Right kidney (tissue), 1 donor: ENCODE measurements around the gene NXPH1.

Experiments used
- DNase-seq: peaks from one replicate; pipeline ENCODE4 v3.0.0-alpha.2; 2016

The NXPH1 gene

DNA sequence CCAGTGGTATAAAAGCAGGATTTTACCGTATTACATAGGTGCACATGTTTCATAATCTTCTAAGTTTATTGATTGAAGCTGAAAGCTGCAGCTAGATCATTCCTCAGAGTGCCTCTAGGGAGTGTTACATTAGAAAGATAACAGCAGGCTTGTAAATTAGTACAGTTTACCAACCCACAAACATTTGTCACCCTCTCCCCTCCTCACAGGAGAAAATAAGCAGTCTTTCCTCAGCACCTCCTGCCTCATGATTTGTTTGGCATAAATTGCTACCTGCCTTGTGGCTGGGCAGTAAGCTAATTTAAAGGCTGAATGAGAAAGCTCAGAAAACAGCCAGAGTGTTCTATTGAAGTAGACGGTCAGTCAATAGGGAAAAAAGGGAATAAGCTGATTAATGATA is 74.2 kb downstream of the NXPH1 start:
- DNase-seq, result no peak

DNA sequence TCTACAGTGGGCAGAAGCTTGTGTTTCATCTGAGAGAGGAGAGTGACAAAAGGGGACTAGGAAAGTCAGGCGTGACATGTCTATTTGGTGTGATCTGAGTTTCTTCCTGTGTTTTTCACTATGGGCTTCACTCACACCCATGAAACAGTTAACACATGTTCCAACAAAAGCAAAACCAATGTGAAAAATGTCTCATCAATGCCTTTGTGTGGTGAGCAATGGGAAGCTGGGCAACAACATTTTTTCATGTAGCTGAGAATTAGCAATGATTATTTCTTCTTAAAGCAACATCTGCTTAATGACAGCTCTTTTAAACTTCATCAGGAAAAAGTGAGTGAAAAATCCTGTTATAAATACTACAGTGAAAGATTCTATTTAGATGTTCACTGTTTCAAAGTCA is 76.2 kb downstream of the NXPH1 start:
- no peak for DNase-seq

DNA sequence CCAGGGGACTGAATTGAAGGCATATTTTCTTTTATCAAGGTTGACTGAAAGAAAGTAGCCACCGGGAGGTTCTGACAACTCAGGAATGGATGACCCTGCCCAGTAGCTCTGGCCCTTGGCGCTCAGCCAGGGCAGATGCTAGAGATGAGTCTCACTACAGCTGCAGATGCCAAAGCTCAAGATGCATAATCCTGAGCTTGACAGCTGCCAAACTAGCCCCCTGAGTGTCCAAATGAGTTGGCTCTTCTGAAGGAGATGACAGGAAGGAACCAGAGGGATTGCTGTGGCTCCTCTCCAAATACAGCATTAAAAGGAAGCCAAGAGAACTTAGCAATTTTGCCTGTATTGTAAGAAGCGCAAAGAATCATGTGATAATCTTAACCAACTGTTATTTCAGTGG is 78.4 kb downstream of the NXPH1 start:
- DNase-seq, result no peak

DNA sequence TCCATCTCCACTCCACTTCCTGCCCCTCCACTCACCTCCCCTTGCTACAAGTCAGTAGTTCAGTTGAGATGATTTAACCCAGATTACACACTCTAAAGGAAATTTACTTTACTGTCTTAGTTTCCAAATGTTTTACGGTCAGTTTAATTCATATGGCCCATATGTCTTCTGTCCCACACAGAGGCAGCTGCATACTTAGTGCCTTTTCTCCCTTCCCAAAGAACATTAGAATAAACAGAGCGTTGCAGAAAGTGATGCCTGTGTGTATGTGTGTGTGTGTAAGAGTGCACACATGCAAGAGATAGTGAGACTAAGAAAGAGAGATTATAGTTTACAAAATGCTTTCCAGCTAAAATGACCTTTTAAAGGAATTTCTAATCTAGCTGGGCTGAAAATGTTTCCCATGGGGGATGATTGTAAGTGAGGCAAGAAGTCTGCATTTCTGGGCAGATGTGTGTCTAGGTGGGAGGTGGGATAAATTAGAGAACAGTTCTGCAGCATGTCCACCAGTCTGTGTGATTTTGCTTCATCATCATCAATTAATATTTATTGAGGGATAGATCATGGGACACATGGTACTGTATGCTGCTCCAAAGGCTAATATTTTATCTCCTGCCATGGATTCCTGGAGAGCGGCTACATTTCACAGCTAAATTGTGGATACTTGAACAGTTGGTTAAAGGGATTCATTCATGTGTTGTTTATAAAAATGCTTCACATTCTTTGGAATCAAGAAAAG is 81.5 kb downstream of the NXPH1 start:
- DNase-seq, result peak; percentile 10

DNA sequence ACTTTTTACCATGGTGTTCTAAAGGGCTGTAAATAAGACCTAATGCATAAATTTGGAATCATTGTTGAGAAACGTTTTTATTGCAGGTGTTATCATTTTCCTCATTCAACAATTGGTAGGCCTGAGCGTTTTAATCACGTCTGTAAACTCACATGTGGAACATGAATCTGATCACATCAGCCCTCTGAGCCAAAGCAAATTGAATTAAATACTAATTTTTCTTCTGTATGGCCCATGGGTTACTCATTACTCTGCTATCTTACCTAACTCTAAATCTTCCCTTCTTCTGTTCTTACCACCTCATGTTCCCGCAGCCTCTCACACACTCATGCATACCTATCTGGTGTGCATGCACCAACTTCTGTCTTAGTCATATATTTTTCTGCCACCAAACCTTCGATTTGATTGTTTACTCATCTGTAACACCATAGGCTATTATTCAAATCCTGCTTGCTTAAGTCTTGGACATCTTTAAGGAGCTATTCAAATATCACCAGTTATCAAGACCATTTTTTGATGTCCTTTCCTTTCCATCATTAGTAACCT is 82.3 kb downstream of the NXPH1 start:
- DNase-seq, result no peak

DNA sequence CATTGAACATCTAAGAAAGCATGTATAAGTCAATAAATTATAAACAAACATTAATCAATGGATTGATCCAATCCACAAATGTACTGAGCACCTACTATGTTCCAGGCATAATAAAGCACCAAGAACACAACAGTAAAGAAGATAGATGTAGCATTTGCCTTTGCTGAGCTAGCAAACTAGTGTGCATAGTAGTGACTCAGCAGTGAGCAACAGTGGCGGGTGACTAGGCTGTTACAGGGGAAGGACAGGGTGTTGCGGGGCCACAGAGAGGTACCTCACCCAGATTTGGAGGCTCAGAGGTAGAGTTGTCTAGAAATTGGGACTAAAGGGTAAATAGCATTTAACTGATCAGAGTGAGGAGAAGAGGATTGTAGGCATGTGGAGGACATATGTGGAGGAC is 83.6 kb downstream of the NXPH1 start:
- DNase-seq, result no peak

DNA sequence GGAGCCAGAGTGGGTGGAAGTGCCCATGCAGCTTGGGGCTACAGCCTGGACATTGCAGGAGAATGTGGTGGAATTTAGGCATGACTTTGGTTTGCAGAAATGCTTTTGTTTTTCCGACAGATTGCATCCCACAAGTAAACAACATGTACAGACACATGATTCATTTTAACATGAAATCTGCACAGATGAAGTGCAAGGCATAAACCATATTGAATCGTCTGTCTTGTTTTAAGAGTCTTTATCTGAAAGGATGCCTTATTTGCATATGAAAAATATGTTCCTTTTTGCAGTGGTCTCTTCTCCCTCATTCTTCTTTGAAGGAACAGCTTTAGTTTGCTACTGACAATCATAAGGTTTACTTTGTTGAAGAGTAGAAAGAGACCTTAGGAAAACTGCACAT is 94.9 kb downstream of the NXPH1 start:
- no peak for DNase-seq

DNA sequence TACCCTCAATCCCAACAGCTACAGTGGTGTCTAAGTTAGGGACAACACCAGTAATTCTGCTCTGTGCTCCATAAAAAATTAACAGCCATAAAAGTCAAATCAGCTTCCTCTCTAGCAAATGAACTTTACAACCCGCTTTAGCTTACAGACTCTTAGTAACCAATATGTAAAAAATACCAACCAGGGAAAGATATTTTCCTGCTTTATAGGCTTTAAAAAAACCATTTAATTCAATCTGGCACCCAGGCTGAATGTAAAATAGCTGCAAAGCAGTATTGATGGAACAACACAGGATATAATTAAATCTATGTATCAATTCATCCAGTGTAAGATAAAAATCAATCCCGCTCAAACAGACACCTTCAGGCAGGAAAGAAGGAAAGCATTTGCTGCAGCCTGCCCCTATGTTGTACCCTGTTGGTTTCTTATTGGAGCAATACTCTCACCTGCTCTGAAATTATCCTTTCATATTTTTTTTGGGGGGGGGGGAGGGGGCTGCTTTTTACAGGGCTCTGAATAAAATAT is 98.6 kb downstream of the NXPH1 start:
- no peak for DNase-seq

DNA sequence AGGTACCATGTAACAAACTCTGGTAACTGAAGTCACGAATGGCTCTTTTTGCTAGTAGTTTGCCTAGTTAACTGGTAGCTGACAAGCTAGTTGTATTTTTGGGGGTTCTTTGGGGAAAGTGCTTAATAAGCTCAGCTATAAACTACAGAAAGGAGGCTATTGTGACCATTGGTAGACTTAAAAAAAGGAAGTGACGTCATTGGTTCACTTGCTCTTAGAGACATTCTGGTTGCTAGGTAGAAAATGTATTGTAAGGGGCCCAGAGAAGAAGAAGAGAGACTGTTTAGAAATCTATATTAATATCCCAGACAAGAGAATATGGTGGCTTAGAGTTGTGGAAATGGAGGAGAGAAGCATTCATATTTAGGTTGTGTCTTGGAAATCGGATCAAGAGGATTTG is 103.0 kb downstream of the NXPH1 start:
- no peak for DNase-seq

DNA sequence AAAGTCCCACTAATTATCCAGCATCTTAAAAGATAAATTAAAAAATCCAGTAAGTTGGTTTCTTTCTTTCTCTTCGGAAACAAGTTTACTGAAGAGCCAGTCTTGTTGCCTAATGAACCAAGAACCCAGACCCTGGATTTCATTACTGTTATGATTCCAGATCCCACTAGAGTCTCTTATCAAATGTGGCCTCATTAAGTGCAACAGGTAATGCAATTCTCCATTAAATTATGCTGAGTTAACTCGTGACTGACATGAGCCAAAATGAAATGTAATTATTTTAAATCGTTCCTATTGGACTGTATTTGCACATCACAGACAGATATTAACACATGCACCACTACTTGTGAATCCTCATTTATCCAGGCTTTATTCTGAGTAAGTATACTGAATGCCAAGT is 115.6 kb downstream of the NXPH1 start:
- DNase-seq, result no peak

DNA sequence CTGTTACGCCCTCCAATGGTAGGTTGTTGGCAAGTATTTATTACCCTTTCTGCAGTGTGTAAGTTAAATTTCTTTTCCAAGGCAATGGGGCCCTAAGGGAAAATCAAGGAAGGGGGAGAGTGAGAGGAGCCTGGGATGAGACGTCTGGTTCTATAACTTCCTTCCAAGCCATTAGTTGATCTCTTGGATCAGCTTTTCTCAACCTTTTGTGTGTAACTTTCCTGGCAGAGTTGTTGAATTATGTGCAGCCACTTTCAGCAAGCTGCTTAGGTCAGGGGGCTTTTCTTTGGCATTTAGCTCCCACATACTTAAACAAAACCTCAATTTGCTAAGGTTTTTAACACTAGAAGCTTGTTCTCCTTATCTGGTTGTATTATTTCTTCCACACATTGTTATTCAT is 127.1 kb downstream of the NXPH1 start:
- no peak for DNase-seq

DNA sequence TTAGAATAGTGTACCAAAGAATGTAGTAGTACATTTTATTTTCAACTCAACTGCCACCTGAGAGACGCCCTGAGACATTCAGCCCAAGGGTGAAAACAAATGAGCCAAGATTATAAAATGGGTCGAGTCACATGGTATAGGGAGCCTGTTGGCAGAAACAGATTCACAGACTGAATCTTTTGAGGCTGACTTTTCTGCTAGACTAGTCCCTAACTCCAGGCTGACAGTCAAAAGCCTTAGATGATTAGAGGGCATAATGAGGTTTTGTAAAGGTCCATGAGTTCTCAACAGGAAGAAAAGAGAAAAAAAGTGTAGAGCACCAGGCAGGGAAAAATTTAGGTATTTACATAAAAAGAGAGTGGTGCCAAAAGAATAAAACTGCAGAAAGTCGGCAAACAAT is 128.0 kb downstream of the NXPH1 start:
- DNase-seq, result no peak

DNA sequence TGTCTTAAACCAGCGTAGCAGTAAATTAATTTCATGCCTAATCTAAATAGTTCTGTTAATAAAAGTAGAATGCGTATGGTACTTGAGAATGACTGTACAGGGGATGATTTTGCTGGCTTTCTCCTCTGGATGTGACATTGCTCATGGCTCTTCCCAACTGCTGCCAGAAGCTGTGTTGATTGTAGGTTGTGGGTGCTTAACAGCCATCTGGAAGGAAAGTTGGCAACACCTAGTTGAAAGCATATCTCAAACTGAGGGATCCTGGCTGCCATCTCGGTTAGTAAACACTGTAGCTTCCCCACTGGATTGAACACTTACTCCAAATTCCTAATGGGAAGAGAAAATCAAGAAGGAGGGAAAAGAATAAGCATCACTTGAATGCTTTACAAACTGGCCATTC is 130.9 kb downstream of the NXPH1 start:
- DNase-seq, result no peak

DNA sequence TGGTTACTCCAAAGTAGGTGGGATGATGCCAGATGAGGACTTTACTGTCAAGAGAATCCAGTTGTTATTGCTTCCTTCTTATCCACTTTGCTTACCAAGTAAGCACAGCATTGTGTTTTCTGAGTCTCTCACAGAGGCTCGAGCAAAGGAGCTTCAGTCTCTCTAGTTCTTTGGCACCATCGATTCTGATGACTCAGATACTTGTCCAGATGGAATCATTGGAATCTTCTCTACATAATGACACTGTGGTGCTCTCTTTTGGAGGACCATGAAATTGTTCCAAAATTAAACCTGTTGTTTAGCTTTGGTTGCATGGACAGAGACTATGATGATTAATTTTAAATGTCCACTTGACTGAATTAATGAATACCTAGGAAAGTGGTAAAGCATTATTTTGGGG is 132.6 kb downstream of the NXPH1 start:
- DNase-seq, result no peak

DNA sequence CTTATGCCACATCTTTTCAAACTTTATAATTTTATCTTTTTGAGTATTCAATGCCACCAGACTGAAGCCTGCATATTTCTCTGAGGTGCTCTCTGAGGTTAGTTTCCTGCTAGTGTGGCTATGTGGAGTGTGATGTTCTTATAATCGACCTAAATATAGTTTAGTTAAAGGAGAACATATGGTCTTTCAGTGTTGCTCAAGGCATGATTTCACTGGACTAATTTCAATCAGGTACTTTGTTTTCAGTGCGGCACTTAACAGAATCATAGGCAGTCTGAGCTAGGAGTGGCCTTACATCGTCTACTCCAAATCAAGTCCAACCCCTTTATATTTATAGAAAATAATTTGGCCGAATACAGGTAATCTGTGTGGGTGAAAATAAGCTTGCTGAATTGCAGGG is 134.2 kb downstream of the NXPH1 start:
- no peak for DNase-seq

DNA sequence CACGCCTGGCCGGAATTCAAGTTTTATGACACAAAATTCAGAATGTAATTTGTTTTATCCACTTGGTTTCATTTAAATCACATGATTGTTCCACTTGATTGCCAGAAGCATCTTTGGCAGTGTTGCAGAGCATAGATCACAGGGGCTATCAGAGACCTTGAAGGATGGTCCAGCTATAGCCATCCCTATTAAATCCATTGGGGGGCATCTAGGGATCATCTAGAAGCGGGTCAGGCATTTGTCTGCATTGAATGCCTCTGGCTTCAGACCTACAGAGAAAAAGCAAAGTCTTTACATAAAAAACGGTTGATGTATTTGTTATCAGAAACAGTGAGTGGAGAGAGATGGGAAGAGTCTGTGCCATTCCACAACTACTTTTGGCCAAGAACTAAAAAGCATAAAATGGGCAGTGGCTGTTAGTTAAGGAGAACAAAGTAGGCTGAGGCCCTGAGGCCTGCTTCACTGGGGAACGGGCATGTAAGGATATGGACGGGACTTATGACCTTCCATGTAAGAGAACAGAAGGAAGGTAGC is 146.3 kb downstream of the NXPH1 start:
- no peak for DNase-seq

DNA sequence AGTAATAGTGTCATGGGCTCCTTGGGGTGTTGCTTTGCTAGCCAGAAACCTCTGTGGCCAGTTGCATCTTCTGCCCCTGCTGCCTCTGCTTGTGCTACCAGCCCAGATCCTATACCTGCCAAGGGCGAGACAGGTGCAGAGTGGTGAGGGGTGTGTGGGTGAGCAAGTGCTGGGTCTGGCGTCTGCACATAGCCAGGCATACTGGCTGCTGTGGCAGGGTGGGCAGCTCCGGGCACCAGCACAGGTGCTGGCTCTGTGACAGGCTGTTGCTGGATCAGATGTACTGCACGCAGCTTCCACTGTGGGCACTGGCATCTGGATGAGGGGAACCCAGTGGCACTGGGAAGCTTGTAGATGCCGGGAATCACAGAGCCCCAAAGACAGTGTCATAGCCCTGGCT is 148.4 kb downstream of the NXPH1 start:
- DNase-seq, result no peak

DNA sequence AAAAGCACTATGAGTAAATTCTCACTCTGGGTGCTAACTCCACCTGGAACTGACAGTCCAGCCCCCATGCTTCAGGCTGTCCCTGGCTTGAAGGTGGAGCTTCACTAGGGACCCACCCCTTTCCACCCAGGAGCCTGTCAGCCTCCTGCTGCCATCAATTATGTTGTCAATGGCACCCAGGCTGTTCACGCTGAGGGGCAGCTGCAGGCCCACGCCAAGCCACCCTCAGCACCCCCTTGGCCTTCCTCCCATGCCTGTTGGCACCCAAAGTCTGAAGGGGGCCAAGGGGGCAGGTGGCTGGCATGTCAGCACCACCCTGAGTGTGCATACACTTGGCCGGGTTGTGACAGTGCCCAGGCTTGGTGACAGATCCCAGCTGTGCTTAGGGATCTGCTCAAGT is 149.3 kb downstream of the NXPH1 start:
- no peak for DNase-seq

DNA sequence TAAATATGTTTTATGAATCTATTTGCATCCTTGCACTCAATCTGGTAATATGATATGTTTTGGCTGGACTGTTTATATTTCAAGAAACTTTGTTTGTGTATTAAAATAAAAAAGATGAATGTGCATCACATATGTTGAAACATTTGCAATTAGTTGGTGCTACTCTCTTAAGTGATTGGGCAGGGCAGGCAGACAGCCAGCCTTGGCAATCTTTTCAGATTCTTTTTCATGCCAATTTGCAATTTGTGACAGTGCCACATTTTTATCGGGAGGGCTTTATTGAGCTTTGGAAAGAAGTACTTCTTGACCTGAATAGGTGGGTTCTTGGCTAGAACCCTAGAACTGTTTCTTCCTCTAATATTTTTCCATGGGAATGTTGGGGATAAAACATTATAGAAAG is 152.2 kb downstream of the NXPH1 start:
- DNase-seq, result no peak

DNA sequence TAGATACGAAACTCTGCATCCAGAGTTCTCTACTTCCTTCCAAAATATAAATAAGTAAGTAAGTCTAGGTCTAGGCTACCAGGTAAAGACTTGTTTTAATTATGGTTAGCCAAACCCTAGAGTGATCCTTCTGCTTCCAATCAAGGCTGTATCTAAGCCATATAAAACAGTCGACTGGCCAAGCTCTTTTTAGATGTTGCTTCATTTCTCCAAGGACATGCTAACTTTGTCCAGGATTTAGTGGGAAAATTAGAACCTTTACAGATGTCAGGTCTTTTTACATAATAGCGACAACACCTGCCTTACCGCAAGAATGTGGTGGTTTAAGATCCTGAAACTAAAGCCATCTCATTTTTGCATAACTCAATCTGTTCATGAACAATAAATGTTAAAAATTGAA is 156.8 kb downstream of the NXPH1 start:
- no peak for DNase-seq

DNA sequence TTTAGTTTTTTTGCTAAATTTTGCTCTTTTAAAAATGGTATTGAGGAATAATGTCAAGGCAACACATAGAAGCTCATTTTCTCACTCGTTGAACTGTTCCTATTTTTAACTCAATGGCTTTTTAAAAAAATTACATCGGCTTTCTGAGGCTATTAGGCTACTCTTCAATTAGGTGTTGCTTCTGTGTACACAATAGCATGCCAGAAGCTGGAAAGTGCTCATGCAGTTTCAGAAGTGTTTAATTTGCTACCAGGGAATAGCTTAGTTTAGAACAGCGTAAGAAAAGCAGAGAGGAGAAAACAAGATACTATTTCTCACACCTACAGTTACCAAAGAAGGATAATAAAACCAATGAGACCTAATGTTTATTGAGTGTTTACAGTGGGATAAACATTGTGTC is 157.4 kb downstream of the NXPH1 start:
- DNase-seq, result no peak

DNA sequence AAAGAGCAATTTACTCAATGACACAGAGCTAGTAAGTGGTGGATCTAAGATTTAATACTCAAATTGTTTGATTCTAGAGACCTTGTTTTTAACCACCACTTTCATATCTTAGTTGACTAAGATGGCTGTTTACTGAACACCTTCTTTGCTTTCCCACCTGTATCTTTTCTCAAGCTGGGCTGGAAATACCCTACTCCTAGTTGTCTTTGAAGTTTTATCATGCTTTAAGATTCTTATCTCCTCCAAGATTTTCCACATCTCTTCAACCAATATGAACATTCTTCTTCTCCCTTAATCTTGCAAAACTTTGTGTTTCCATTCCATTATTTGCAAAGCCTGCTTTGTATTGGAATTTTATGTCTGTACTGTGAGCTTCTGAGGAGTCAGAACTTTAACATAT is 157.9 kb downstream of the NXPH1 start:
- no peak for DNase-seq

DNA sequence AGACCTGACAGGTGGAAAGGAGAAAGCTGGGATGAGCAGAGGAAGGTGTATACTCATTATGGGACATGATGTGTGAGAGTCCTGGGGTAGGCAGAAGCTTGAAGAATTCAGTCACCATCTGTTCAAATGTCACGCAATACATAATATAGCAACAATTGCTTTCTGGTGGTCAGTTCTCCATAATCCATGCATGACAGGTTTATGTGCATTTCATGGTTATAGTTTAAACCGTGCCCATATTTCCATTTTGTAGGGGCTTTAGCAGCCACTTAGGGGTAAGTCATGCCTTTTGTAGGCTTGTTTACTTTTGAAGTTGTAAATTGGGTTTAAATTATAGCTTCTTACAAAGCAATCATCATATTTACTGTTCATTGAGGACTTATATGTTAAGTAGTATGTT is 158.8 kb downstream of the NXPH1 start:
- no peak for DNase-seq

DNA sequence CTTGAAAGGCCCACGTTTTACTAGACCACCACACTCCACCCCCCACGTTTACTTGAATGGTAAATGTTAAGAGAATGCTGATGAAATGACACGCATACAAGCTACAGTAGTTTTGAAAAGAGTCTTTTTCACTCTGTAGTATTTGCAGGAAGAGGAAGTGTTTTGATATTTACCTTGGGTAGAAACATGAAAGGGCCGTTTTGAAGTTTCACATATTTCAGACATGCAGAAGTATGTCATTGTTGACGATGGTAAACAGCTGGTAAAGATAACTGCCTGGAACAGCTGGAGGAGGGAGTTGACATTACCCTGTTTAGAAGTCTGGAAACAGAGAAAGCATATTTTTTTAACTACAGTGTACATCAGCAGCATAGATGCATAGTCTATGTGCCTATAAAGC is 160.7 kb downstream of the NXPH1 start:
- no peak for DNase-seq
